HepG2 (cell line): ENCODE measurements around the gene TMEM63B. TPM values are rescaled to one million over a fixed set of nuclear protein-coding genes. Genes with fewer than 3 reads are reported as not detected.

Experiments used
- ADNP ChIP-seq: sonication (generic); formaldehyde crosslinking; IDR thresholded peaks from 2 replicates; pipeline ENCODE4 v1.4.0; 2020; ENCODE audit warnings: missing genetic modification reagents
- ATF5 ChIP-seq: sonication (generic); formaldehyde crosslinking; IDR thresholded peaks from 2 replicates; pipeline ENCODE4 v1.4.0; 2020; ENCODE audit warnings: mild to moderate bottlenecking, low read depth, missing genetic modification reagents
- HHEX ChIP-seq: IDR thresholded peaks from 2 replicates; pipeline ENCODE4 v1.6.1; 2016; ENCODE audit warnings: control low read depth
- HNF1A ChIP-seq, 2 experiments: sonication (generic) in 1 of 2; formaldehyde crosslinking in 1 of 2; IDR thresholded peaks; 2 replicates each; pipeline versions ENCODE4 v1.4.0 to v1.6.1; 2016 to 2020; ENCODE audit warnings: borderline replicate concordance in 1 of 2, low read depth in 1 of 2, mild to moderate bottlenecking in 1 of 2, missing genetic modification reagents in 1 of 2
- HOMEZ ChIP-seq: IDR thresholded peaks from 2 replicates; pipeline ENCODE4 v1.6.1; 2016; ENCODE audit warnings: low read depth
- HOXA5 ChIP-seq: sonication (generic); formaldehyde crosslinking; IDR thresholded peaks from 2 replicates; pipeline ENCODE4 v1.4.0; 2020; ENCODE audit warnings: missing genetic modification reagents
- KDM6A ChIP-seq: IDR thresholded peaks from 2 replicates; pipeline ENCODE4 v1.6.1; 2016; ENCODE audit warnings: low read depth
- MAFK ChIP-seq, 2 experiments: IDR thresholded peaks in 1 of 2; conservative IDR thresholded peaks in 1 of 2; 2 replicates each; pipeline ENCODE4 v1.6.1; 2011; ENCODE audit warnings: improper control_type of control experiment in 2 of 2, low read length in 2 of 2
- MED1 ChIP-seq: sonication (generic); formaldehyde crosslinking; IDR thresholded peaks from 2 replicates; pipeline ENCODE4 v1.4.0; 2020; ENCODE audit warnings: missing genetic modification reagents
- NFE2 ChIP-seq: sonication (generic); formaldehyde crosslinking; IDR thresholded peaks from 2 replicates; pipeline ENCODE4 v1.4.0; 2020; ENCODE audit warnings: missing genetic modification reagents
- PAX8 ChIP-seq: sonication (generic); formaldehyde crosslinking; IDR thresholded peaks from 2 replicates; pipeline ENCODE4 v1.8.0; 2022; ENCODE audit warnings: mild to moderate bottlenecking, missing genetic modification reagents, borderline replicate concordance
- SALL1 ChIP-seq: sonication (generic); formaldehyde crosslinking; IDR thresholded peaks from 2 replicates; pipeline ENCODE4 v1.8.0; 2022; ENCODE audit warnings: mild to moderate bottlenecking, missing genetic modification reagents
- SRSF4 ChIP-seq: fragments of 200-400 bp; formaldehyde crosslinking; IDR thresholded peaks from one replicate; pipeline ENCODE4 v1.6.1; 2018; ENCODE audit warnings: mild to moderate bottlenecking, low read depth, low read length, moderate library complexity; ENCODE audit not compliant: poor library complexity, severe bottlenecking
- U2AF1 ChIP-seq: fragments of 200-400 bp; formaldehyde crosslinking; optimal IDR thresholded peaks from 2 replicates; pipeline ENCODE3; 2017; ENCODE audit warnings: mild to moderate bottlenecking, low read depth, low read length
- ZNF235 ChIP-seq: sonication (generic); formaldehyde crosslinking; IDR thresholded peaks from 2 replicates; pipeline ENCODE4 v1.8.1; 2023; ENCODE audit warnings: mild to moderate bottlenecking, missing genetic modification reagents, borderline replicate concordance
- ZNF605 ChIP-seq: sonication (generic); formaldehyde crosslinking; IDR thresholded peaks from 2 replicates; pipeline ENCODE4 v1.8.0; 2022; ENCODE audit warnings: mild to moderate bottlenecking, missing genetic modification reagents
- ZNF720 ChIP-seq: sonication (generic); formaldehyde crosslinking; IDR thresholded peaks from 2 replicates; pipeline ENCODE4 v1.4.0; 2020; ENCODE audit warnings: missing genetic modification reagents
- polyA plus RNA-seq, 8 experiments: library from polyadenylated mRNA; depleted of rRNA in 3 of 8; stranded (reverse) in 7 of 8; unstranded in 1 of 8; fragments of >200 nt; fragmentation: Illumina TruSeq in 4 of 8; extraction: Trizol in 4 of 8; gene quantifications; 2 replicates each; pipeline versions ENCODE4 v1.2.1 to v1.2.3, GENCODE V29; 2011 to 2016; ENCODE audit warnings: low read depth in 4 of 8, missing spikeins in 1 of 8, mixed read lengths in 1 of 8; ENCODE audit not compliant: insufficient read depth in 1 of 8
- total RNA-seq, 5 experiments: library from RNA; depleted of rRNA; stranded (reverse); fragments of >200 nt; fragmentation: Illumina TruSeq; extraction: Trizol; gene quantifications; 2 replicates each; pipeline ENCODE4 v1.2.3, GENCODE V29; 2016; ENCODE audit warnings: low read depth in 1 of 5

Gene TMEM63B
- total and polyA plus RNA-seq, 2 of the 13 experiments (the other 11 are each of a cell fraction or from before 2014, with no cell fraction given) = 27.4 to 75.8 TPM

GRCh38 chr6:44091981-44092884, 35.1 kb upstream of the TMEM63B start (continued):
- TF ChIP-seq SRSF4 (no peak), HNF1A (IDR thresholded peaks at IDR 0.05; ENCODE audit: low read depth) (peak; percentile 37), HNF1A (CRISPR knock-in tag; IDR thresholded peaks at IDR 0.05; ENCODE audit: borderline replicate concordance) (no peak; the same call in 1 of the 2 replicates), PAX8 (CRISPR knock-in tag) (no peak), SALL1 (CRISPR knock-in tag) (peak; percentile 97), ATF5 (CRISPR knock-in tag) (no peak), MED1 (CRISPR knock-in tag) (peak; percentile 99), ZNF720 (CRISPR knock-in tag) (no peak), HHEX (no peak), KDM6A (CRISPR knock-in tag) (peak; percentile 81), ADNP (CRISPR knock-in tag) (peak; percentile 98), HOMEZ (CRISPR knock-in tag) (peak; percentile 92), ZNF235 (CRISPR knock-in tag) (no peak), HOXA5 (CRISPR knock-in tag) (peak; percentile 54; the same call in 1 of the 2 replicates), MAFK (conservative IDR thresholded peaks at IDR 0.05 in 1 of 2, IDR thresholded peaks at IDR 0.05 in 1 of 2; ENCODE audit: low read length in 2 of 2) (no peak), U2AF1 (no peak), NFE2 (no peak), ZNF605 (CRISPR knock-in tag) (peak; percentile 53; the same call in 1 of the 2 replicates)
